NCI-H460 (cell line): ENCODE results near the gene KCNAB1. TPM values are rescaled to one million over a fixed set of nuclear protein-coding genes. Genes with fewer than 3 reads are reported as not detected.

Experiments
- DNase-seq: peaks from one replicate; pipeline ENCODE4 v3.0.0-alpha.2; 2016; ENCODE audit warnings: low read depth; ENCODE audit errors: extremely low read depth
- total RNA-seq: library from RNA; depleted of rRNA; stranded (reverse); fragments of >200 nt; shearing (Covaris generic); gene quantifications from 2 replicates; pipeline ENCODE4 v1.2.3, GENCODE V29; 2014

The KCNAB1 gene
- total RNA-seq, 1 experiment from 2014 or later: not detected

DNA sequence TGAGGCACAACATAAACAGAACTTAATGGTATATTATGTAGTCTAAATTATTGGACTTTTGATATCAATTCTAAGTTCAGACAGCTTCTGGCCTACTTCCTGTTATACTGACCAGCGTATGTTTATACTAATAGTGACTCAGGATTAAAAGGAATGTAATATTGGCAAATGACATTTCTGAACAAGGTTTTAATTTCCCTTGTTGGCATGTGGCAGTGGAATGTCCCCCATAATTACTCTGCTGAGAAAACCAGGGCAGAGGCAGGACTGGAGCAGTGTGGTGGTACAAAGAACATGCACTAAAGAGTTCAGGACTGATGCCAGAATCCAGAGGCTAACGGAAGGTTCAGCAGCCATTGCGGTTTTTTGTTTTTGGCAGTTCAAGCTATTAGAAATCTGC lies 184.0 kb downstream of the KCNAB1 start:
- DNase-seq: no peak

DNA sequence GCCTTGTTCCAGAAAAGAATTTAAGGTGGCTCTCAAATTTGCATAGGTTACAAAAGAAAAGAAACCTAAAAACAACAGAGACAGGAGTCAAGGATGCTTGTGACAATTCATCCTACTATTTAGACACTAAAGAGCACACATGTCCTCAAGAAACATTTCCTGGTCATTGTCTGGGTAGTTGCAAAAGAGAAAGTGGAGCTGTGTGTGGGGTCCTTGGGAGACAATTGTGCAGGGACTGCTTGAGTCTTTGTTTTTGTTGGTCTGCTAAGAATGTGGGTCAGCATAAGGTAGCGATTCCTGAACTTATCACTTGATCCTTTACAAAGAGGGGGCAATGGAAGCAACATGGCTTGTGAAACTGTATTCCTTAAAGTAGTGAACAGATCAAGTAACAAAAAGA lies 185.3 kb downstream of the KCNAB1 start:
- DNase-seq: no peak

DNA sequence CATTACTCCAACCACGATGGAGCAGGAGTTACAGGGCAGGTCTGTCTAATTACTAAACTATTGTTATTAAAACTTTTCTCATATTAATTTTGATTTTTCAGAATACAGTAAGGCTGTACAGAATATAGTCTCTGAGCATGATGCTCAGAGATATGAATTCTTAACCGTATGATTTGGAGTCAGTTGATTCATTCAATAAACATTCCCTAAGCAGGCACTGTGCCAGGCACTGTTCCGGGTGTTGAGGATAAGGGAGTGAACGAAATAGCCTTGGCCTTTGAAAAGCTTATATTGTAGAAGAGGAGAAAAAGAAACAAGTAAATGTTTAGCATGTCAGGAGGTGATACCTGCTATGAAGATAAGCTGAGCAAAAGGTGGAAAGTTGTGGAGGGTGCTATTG lies 187.3 kb downstream of the KCNAB1 start:
- DNase-seq: no peak

DNA sequence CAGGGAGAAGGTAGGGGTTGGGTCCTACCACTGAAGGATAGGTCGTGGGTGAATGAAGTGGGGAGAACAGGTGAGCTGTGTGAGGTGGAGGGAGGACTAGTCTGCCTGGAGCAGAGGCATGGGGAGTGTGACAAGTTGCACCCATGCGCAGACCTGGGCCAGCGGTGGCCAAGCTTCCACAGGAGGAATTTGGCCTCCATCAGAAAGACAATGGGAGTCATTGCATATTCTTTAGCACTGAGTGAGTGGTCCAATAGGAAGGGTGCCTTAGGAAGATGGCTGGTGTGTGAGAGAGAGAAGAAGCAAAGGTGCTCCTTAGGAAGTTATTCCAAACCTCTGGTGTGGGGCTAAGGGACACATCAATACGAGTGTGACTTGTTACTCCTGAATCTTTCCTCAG lies 191.1 kb downstream of the KCNAB1 start:
- no peak for DNase-seq

DNA sequence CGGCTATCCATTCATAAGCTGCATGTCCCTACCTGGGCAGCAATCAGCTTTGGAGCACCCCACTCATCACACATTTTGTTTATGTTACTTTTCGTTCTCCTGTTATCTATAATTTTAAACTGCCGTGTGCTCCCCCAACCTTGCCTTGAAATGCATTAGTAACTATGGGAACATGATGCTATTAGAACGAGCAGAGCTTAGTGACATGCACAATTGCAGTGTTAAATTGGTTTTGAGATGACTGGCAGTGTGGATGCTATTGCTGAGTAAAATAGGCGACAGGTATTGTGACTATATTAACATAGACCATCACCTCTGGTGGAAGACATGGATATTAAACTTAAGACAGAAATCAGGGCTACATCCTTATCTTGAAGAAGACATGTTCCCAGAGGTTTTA lies 191.6 kb downstream of the KCNAB1 start:
- no peak for DNase-seq

DNA sequence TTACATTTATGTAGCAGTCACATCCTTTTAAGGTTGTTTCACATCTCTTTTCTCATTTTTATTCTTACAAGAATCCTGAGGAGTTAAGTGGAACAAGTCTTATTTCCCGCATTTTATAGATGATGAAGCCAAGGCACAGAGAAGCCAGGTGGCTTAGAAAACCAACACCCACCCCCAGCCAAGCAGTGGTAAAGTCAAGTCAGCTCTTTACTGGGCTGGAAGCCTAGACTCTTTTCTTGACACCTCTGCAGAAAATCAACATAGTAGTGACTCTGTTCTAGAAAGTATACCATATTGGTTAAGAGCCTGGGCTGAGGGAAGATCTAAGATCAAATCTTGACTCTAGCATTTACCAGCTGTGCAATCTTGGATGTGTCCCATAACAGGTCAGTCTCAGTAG lies 195.7 kb downstream of the KCNAB1 start:
- DNase-seq: no peak

DNA sequence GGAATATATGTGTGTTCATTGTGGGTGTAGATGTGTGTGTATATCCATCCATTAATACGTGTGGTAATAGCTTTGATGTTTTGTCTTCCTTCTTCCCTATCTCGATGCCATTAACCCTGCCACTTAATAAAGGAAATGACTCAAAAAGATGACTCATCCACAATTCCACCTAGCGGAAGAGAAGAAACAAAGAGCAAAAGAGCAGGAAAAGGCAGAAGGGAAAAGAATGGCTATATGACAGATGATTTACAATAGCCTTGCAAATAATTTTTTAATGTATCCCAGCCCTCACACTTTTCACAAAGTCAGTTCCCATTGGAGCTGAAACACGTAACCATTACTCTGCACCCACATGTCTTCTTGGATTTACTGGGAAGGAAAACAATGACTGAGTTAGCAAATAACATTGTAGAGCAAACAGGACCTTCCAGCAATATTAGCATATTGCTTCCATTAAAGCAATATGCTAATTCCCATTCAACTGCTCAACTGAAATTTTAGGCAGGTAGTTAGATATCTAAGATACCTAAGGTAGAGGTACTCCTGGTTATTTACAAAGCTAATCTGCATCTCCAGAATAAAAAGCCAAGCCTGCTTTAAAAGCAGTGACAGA lies 197.2 kb downstream of the KCNAB1 start:
- DNase-seq: no peak

DNA sequence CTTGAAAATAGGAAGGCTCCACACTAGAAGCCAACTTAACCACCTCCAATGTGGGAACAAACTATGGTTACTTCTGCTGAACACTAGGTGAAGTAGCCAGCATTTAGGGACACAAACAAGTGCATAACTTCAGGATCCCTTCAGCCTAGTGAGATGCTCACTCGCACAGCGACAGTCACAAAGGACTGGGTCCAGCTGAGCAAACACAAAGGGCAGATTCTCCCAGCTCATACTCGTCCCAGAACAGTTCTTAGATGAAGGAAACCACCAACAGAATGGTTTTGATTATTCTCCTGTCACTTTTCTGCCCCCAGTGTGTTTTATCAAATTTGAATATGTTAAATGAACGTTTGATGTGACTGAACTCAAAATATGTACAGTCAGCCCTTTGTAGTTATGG lies 201.6 kb downstream of the KCNAB1 start:
- no peak for DNase-seq

DNA sequence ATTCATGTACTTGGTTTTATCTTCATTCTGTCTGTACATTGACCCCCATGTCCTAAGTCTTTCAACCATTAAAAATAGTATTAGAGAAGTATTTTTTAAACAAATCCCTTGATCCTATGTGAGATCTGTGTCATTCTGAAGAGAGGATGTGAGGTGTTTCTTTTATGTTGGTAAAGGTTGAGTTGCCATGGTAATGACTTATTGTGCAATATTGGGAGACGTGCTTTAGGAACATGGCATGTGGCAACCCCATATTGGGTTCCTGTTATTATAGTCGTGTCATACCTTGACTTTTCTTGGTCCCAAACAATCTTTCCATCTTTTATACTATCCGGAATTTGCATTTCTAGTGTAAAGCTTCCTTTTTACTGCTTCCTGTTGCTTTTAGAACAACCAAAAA lies 203.1 kb downstream of the KCNAB1 start:
- DNase-seq: no peak

DNA sequence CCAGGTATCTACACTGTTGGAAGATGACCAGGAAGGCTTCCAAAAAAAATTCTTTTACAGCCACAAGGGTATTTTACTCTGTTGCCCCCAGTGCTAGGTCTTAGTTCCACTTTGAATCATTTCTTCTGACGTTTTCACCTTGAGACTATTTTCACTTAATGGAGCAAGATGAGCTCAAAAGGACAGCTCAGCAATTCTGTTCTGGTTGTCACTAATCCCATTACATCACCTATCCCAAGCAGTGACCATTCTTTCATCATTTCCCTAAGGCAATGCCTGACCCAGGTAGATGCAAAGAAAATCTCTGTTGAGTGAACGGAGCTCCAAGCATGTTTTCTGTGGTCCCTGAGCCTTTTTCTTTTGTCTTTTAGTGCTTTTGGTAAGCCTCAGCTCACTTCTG lies 210.0 kb downstream of the KCNAB1 start:
- no peak for DNase-seq

DNA sequence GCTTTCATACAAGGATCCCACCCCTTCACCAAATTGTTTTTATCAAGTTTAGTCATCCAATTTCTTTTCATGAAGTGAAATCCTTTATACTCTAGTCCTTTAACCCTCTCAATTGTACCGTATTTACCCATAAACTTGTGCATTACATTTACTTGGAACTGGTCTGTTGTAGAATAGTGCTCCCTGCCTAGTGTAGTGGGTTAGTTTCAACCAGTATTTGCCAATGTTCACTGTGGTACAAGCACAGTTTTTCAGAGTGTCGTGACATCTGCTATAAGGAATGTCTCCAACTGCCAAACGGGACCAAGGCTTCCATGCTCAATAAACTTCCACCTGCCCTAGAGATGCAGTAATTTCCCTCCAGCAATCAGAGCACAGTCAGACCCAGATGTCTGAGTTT lies 211.9 kb downstream of the KCNAB1 start:
- DNase-seq: no peak

DNA sequence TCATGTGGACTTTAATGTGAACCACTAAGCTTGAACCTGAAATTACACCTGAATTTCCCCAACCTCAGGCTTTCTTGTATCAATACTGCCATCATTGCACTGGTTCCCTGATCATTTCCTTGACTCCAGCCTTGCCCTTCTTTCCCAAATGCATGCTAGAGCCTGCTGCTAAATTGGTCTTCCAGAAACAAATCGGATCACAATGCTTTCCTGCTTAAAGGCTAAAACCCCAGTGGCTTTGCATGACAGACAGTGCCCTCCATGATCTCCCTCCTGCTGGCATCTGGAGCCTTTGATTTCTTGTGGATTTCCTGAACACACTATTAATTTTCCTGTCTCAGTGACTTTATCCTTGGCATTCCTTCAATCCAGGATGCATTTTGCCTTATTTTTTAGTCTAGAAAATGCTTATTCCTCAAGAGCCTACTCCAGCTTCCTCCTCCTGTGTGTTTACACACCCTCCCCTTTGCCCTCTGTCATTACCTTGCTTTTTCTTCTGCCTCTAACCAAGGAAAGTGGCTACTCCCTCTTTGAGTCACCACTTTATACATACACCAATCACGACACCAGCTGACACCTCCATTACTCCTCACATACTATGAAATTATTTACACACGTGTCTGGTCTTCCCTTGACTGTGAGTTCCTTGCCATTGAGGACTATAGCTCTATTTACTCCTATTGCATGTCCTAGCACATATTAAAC lies 214.6 kb downstream of the KCNAB1 start:
- DNase-seq: no peak

DNA sequence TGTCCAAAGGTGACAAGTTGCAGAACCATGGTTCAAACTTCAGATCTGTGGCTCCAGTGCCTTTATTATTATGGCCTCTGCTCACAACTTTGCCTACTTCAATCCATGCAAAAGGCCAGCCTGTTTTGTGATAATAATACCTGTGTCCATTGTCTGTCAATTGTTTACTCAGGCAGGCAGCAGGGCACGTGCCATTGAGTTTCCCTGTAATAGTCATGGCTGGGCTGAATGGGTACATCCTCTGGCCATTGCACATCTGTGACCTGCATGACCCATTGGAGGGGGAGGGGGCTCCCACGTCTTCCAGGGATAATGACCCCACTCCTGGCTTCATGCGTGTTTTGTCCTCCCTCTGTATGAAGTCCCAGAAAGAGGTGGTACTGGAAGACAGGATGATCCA lies 219.1 kb downstream of the KCNAB1 start:
- no peak for DNase-seq

DNA sequence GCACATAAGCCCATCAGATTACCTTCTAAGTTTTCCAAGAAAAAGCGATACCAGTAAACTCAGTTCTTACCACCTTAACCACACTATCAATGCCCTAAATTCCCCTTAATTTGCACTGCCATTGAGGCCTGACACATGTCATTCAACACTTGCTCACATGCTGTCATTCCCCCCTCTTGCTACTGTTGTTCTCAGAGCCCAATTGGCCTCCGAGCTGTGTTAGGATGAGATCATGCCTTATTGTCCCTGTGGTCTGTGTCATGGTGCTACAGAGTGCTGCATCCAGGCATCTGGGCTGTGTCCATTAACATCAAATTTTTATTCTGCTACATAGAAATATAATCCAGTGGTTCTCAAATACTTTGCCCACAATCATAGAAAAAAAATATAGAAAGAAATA lies 221.0 kb downstream of the KCNAB1 start:
- no peak for DNase-seq

DNA sequence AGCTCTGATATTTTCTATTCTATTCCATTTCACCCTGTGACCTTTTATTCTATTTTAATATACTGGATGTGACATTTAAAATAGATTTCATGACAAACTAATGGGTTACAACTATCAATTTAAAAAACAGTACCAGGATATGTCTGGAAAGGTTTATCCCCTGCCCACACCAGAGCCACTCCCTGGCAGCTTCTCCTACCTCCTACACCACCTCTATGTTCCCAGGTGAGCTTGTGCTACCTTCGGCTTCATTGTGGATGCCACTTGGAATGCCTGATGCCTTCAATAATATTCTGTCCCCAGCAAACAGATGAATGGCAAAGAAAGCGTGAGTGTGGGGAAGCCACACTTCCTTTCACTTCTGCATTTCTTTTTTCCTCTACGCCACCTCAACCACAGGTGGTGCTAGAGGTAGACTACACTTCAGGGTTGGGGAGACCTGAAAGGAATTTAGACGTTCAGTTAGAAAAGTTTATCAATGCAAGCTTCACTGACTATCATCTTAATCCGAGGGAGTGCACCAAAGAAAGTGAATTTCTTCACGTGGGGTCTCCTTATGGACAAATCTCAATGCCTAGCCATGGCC lies 221.5 kb downstream of the KCNAB1 start:
- no peak for DNase-seq

DNA sequence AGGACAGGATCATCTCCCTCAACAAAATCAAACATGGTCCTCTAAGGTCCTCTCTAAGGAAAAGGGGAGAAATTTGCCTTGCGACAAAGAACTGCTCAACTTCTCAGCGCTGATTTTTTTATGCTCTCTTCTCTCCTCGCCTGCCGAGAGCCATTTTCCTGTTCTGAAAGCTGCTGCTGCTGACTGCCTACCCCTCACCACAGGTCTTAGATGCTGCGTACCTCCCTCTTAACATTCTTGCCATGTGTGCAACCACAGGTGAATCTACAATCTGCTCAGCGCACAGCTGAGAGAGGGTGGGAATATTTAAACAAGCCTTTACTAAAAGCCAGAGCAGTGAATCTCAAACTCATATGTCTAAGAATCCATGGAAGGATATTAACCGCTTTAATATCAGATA lies 223.8 kb downstream of the KCNAB1 start:
- DNase-seq: no peak

DNA sequence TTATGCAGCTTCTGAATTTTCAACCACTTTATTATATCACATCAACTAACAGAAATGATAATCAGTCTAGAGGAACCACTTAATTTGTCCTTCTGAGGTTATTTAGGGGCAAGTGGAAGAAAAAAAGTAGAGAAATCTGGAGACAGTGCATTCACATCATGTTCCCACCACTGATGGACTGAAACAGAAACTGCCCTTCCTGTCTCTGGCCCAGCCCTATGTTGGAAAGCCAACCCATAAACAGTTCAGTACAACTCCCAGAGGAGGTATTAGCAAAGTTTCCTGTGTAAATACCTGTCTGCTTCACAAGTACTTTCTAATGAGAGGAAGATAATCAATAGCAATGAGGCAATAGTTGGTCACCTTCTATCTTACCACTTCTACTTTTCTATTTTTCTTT lies 228.7 kb downstream of the KCNAB1 start:
- no peak for DNase-seq

DNA sequence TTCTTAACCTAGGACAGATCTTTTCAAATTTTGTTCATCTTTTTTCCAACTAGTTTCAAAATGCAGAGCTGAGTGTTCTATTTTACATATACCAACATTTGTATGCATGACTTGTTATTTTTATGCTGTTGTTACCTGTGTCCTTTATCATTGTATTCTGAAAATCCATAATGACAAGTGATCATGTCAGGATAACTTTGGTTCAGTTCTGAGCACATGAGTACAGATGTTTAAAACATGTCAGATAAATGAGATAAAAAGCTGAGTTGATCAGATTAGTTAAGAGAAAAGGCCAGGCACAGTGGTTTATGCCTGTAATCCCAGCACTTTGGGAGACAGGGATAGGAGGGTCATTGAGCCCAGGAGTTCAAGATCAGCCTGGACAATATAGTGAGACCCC lies 229.6 kb downstream of the KCNAB1 start:
- DNase-seq: no peak

DNA sequence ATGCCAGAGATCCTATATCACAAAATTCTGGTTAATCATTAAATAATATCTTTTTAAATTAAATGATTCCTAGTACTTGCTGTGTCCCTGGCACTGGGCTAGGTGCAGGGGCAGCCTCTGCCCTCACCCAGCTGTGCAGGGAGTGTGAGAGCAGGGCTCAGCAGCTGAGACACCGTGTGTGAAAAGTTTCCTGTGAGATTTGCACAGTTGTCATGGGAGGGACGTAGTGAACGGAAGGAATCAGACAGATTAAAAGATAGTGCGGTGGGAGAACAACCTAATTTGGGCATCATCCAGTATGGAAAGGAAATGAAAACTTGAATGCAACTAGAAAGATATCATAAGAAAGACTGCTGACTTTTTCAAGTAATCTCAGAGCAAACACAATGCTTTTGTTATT lies 230.4 kb downstream of the KCNAB1 start:
- no peak for DNase-seq

DNA sequence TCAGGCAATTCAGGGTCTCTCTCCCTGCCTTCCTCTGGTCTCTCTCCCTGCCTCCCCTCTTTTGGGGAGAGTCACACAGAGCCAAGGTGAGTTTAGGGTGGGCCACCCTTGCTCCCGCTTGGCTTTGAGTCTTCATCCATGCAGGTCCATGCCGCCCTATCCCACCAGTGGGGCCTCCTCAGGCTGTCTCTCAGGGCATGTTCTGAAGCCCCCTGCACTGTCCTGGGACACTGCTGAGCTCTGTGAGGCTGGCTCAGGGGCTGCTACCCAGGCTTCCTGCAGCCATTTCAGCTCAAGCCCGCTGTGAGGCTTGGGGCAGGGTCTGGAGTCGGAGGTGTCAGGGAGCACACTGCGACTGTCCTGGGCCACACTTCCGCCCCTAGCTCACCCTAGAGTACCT lies 231.4 kb downstream of the KCNAB1 start:
- no peak for DNase-seq

DNA sequence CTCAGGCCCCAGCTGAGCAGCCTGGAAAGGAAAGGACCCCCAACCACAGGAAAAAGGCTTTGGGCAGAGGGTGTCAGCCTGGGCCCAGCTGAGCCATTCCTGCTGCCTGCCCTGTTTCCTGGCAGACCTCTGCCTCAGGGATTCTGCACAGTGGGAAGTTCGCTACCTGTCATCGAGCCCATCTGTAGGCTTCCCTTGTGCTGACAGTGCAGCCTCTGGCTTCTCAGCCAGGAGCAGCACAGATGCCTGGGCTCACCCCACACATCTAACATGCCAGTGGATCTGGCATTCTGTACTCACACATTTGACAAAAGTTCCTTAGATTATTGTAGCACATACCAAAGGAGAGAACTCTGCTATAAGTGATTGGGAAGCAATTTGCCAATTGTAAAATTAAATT lies 232.3 kb downstream of the KCNAB1 start:
- no peak for DNase-seq

DNA sequence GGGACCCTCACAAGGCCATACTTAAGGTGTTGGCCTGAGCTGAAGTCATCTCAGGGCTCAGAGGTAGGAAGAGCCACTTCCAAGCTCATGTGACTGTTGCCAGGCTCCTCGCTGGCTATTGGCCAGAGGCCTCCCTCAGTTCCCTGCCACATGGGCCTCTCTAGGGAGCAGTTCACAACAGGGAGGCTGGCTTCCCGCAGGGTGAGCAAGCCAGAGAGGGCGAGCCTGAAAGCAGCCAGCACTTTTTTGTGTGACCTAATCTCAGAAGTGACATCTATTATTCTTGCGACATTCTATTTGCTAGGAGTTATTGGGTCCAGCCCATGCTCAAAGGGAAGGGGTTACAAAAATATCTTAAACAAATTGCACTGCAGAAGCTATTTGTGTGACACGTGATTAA lies 233.2 kb downstream of the KCNAB1 start:
- DNase-seq: no peak
